GM10266 (cell line): ENCODE measurements around the gene CPNE5.
A peak's percentile ranks its signal among the peaks of the same experiment; 100 is the strongest.

Experiments used
- DNase-seq: peaks from one replicate; pipeline ENCODE4 v3.0.0; 2012; ENCODE audit errors: extremely low spot score
- CTCF ChIP-seq: IDR thresholded peaks from 2 replicates; pipeline ENCODE4 v1.5.1; 2012; ENCODE audit warnings: mild to moderate bottlenecking, low read depth; ENCODE audit not compliant: control insufficient read depth, insufficient read depth; ENCODE audit errors: missing control alignments

Gene CPNE5

GRCh38 chr6:36874443-36875249 is 35.4 kb upstream of the CPNE5 start, which contains the start of gene PPIL1:
Gene PPIL1 (minus strand): TSS chr6:36874803. CDS start chr6:36874772, 31 bp downstream.
- DNase-seq: peak; percentile 89
- no peak for TF ChIP-seq CTCF

DNA sequence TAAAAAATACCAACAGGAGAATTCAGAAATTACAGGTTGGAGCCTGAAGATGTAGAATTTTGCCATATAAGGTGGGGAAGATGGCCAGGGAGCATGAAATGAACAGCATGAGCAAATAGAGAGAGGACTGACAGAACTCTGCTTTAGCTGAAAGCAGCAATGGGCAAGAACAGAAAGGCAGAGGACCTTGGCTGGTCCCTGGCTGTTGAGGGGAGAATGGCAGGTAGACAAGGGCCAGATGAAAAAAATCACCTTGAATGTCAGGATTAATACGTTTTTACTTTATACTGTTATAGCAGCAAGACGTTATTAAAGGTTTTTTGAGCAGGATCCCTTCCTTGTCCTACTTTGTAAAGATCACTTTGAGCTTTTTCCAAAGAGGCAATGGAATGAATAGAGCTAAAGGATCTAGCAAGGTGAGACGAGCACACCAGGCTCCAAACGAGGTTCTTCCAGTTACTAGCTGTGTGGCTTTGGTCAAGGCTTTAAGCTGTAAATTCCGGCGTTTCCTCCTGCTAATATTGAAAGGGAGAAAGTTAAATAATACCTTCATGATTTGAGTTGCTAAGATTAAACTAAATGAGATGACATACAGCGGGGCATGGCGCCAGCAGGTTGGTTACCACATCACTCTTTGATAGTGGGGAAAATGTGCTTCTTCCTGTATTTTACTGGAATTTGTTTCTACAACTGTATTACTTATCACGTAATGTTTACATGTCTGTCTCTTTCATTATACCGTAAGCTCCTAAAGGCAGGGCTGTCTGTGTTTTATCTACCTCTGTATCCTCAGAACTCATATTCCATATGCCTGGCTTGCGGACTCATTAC is 34.6 kb upstream of the CPNE5 start:
- no peak for DNase-seq

DNA sequence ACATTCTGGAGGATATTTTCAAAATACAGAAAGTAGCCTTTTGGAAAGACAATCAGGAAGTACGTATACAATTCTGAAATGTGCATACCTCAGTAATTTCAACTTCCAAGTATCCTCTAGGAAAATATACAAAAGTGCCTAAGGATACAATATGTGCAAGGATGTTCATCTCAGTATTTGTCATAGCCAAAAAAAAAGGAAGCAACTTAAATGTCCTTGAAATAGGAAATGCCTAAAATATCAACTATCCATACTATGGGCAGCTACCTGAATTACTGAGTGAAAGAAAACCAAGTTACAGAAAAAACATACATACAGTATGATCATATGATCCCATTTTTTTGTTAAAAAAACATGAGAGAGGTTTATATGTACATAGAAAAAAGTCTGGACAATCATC is 33.9 kb upstream of the CPNE5 start:
- TF ChIP-seq CTCF: no peak
- DNase-seq: no peak

More for the DNA sequence above, 34.6 kb upstream of the CPNE5 start:
- TF ChIP-seq CTCF: no peak

DNA sequence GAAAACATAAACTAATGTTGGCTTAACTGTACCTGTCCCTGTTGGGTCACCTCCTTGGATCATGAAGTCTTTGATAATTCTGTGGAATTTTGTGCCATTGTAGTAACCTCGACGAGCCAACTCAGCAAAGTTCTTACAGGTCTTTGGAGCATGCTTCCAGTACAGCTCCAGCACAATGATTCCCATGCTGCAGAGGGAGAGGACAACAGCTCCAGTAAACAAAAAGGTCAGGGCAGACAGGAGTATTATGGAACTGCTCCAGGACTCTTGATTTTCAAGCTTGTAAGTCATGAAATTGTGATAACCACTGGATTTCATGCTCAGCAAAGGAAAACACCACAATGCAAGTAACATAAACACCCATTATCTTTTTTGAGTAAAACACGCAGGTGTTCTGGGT is 32.4 kb upstream of the CPNE5 start:
- no peak for TF ChIP-seq CTCF
- no peak for DNase-seq

DNA sequence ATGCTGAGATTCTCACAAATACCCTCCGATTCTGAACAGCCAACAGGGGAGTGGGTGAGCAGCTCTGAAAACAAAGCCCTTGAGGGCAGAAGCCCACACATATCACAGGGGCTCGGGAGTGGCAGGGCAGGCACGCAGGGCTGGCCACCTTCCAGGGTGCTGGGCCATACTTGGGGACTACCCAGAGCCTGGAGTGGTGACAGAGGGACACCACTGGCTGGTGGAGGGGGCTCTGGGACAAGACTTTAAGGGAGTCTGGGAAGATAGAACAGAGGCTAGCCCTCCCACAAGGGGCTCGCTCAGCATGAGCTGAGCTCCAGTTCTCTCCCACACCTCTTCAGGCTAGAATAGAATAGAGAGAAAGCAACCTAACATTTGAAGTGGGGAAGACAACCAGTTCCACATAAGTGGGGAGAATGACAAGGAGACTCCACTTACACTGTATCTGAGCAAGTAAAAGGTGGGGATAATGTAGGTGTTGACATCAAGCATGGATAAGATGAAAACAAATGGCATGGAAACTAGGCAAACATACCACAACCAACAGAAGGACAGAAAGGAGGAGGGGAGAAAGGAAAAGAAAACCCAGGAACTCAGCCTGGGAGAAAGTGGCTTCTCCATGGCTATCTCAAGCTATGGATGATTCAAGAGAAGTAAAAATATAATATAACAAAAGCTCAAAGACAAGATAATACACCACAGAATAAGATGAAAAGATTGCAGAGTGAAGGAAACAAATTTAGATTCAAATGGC is 28.4 kb upstream of the CPNE5 start:
- no peak for TF ChIP-seq CTCF
- no peak for DNase-seq

GRCh38 chr6:36865835-36866234 is 26.6 kb upstream of the CPNE5 start:
- no peak for DNase-seq
- TF ChIP-seq CTCF: no peak
